CD4-positive, CD25-positive, alpha-beta regulatory T cell (primary cell): ENCODE data around the gene UBXN7. TPM values are rescaled to one million over a fixed set of nuclear protein-coding genes. Genes with fewer than 3 reads are reported as not detected.
"Not testable (repeated sequence)": the region's sequence is repeated elsewhere in the genome, so short reads cannot be mapped to it uniquely, and the experiment has no call there.

Experiments used
- ATAC-seq, 2 donors: fragments of 150-1000 bp; cut with Tn5 transposase; one replicate each; pipeline ENCODE4 v1.10.0; 2021; ENCODE audit warnings: low read depth in 2 of 2, moderate number of reproducible peaks in 2 of 2, moderate library complexity in 1 of 2
- DNase-seq, 3 donors: peaks; one replicate each; pipeline versions ENCODE4 v3.0.0 to v3.0.0-alpha.2; 2012 to 2022; ENCODE audit warnings: mixed read lengths in 1 of 3
- H3K27ac ChIP-seq: one replicate; pipeline ENCODE4 v1.7.0; 2013; ENCODE audit warnings: mild to moderate bottlenecking, low read length; ENCODE audit not compliant: insufficient read depth, poor library complexity, severe bottlenecking
- H3K27me3 ChIP-seq: one replicate; pipeline ENCODE4 v1.7.0; 2013; ENCODE audit warnings: low read length; ENCODE audit not compliant: control insufficient read depth, insufficient read depth
- H3K36me3 ChIP-seq: one replicate; pipeline ENCODE4 v1.7.0; 2013; ENCODE audit warnings: mild to moderate bottlenecking, low read length, moderate library complexity; ENCODE audit not compliant: control insufficient read depth, insufficient read depth
- H3K4me1 ChIP-seq: 2 replicates; pipeline ENCODE4 v1.7.0; 2013; ENCODE audit warnings: mild to moderate bottlenecking, low read length; ENCODE audit not compliant: insufficient read depth, control insufficient read depth, poor library complexity, severe bottlenecking
- H3K4me3 ChIP-seq: one replicate; pipeline ENCODE4 v1.7.0; 2013; ENCODE audit warnings: low read depth, mild to moderate bottlenecking, low read length, moderate library complexity
- H3K9me3 ChIP-seq, 2 experiments: 1 replicate in 1 of 2; 2 replicates in 1 of 2; pipeline ENCODE4 v1.7.0; 2013; ENCODE audit warnings: low read length in 2 of 2, mild to moderate bottlenecking in 1 of 2, moderate library complexity in 1 of 2; ENCODE audit not compliant: control insufficient read depth in 2 of 2
- H3K27ac Mint-ChIP-seq, 3 donors: one replicate each; pipeline ENCODE4 v1.8.0; 2020 to 2022; ENCODE audit warnings: mild to moderate bottlenecking in 3 of 3, mixed read lengths in 3 of 3, moderate library complexity in 2 of 3
- H3K27me3 Mint-ChIP-seq: one replicate; pipeline ENCODE4 v1.8.0; 2022; ENCODE audit warnings: mild to moderate bottlenecking, mixed read lengths
- H3K36me3 Mint-ChIP-seq: one replicate; pipeline ENCODE4 v1.8.0; 2020; ENCODE audit warnings: mixed read lengths
- H3K4me1 Mint-ChIP-seq, 4 donors: one replicate each; pipeline ENCODE4 v1.8.0; 2020 to 2022; ENCODE audit warnings: mixed read lengths in 4 of 4, mild to moderate bottlenecking in 1 of 4
- H3K4me3 Mint-ChIP-seq, 4 donors: one replicate each; pipeline ENCODE4 v1.8.0; 2020 to 2022; ENCODE audit warnings: mild to moderate bottlenecking in 4 of 4, mixed read lengths in 4 of 4, moderate library complexity in 3 of 4
- H3K9me3 Mint-ChIP-seq, 7 donors: one replicate each; pipeline ENCODE4 v1.8.0; 2020 to 2022; ENCODE audit warnings: mixed read lengths in 7 of 7, mild to moderate bottlenecking in 3 of 7, moderate library complexity in 2 of 7
- polyA plus RNA-seq, 4 donors: library from polyadenylated mRNA; unstranded; fragments of 300-500 nt; fragmentation: Illumina TruSeq; gene quantifications; one replicate each; pipeline ENCODE4 v1.2.3, GENCODE V29; 2021
- total RNA-seq: library from RNA; stranded (reverse); gene quantifications from one replicate; pipeline ENCODE4 v1.2.3, GENCODE V29; 2022

The UBXN7 gene
- total and polyA plus RNA-seq, 5 donors from 2014 or later: 23.6 to 93.8 (median 33.3) TPM

DNA sequence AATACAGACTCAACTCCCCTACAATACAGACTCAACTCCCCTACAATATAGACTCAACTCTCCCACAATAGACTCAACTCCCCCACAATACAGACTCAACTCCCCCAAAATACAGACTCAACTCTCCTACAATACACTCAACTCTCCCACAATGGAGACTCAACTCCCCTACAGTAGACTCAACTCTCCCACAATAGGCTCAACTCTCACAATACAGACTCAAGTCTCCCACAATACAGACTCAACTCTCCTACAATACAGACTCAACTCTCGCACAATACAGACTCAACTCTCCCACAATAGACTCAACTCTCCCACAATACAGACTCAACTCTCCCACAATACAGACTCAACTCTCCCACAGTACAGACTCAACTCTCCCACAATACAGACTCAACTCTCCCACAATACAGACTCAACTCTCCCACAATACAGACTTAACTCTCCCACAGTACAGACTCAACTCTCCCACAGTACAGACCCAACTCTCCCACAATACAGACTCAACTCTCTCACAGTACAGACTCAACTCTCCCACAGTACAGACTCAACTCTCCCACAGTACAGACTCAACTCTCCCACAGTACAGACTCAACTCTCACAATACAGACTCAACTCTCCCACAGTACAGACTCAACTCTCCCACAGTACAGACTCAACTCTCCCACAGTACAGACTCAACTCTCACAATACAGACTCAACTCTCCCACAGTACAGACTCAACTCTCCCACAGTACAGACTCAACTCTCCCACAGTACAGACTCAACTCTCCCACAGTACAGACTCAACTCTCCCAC is 30.7 kb upstream of the UBXN7 start:
- H3K27ac Mint-ChIP-seq, H3K4me3 ChIP-seq, H3K27ac ChIP-seq, DNase-seq, H3K4me3 Mint-ChIP-seq, H3K27me3 Mint-ChIP-seq, ATAC-seq, H3K27me3 ChIP-seq, H3K9me3 Mint-ChIP-seq, H3K36me3 ChIP-seq, H3K4me1 Mint-ChIP-seq, H3K4me1 ChIP-seq, H3K9me3 ChIP-seq: not testable (repeated sequence)
- H3K36me3 Mint-ChIP-seq: peaks cover 19% of the 10 kb centered on the region

DNA sequence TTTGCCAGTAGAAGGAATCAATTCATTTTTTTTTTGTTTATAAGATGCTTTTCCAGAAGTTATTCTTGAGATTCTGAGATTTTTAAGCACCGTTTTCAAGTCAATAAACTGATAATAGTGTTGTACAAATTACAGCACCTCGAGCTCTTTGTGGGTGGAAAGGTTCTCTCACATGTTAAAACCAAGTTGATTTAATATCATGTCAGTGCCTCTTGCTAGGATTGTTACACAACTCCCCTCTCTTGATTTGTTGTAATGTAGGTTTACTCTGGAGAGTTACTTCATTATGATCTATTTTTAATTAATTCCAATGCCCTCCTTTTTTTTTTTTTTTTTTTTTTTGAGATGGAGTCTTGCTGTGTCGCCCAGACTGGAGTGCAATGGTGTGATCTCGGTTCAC is 25.8 kb upstream of the UBXN7 start:
- H3K4me3 ChIP-seq: no peak overlapping the region
- Mint-ChIP-seq H3K9me3 (peaks cover 0 to 4% (median 1%) of the 10 kb centered on the region in 7 donors), H3K4me3 (peak overlapping the region in 1 of 4 donors; percentile 30), H3K27me3 (no peaks in the 10 kb centered on the region), H3K4me1 (peaks cover 8 to 15% (median 9%) of the 10 kb centered on the region in 4 donors), H3K27ac (peak overlapping the region in 2 of 3 donors; percentile 36 to 86), H3K36me3 (peaks cover 17% of the 10 kb centered on the region)
- H3K27me3 ChIP-seq: no peaks in the 10 kb centered on the region
- no peaks in the 10 kb centered on the region for H3K36me3 ChIP-seq
- ATAC-seq (no peak), DNase-seq (no peak)
- H3K9me3 ChIP-seq: no peaks in the 10 kb centered on the region
- H3K27ac ChIP-seq: no peak overlapping the region
- peaks cover 7% of the 10 kb centered on the region for H3K4me1 ChIP-seq

DNA sequence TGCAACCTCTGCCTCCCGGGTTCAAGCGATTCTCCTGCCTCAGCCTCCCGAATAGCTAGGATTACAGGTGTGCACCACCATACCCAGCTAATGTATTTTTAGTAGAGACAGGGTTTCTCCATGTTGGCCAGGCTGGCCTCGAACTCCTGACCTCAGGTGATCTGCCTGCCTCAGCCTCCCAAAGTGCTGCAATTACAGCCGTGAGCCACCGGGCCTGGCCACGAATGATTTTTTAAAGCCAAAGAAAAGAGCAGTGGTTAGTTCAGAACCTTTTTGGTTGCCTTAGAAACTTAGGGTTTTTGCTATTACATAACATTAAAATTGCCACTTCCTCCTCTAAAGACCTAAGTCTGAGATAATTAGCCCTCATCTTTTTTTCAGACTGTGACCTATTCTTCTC is 25.2 kb upstream of the UBXN7 start:
- Mint-ChIP-seq H3K4me3 (peak overlapping the region in 1 of 4 donors; percentile 56), H3K36me3 (peaks cover 12% of the 10 kb centered on the region)

DNA sequence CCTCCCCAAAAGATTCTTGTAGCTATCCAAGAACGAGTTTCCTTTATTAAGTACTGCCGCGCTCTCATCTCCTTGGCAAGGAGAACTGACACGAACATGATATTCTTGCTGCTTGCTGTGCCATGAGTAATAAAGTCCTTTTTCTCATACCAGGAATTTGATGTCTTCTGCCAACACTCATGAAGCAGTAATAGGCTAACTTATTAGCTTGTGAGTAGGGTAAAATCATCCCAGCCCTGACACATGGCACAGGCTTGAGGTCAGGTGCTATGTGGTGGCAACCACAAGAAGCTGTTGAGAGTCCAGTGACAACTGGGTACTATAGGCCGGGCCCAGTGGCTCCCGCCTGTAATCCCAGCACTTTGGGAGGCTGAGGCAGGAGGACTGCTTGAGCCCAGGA is 22.7 kb upstream of the UBXN7 start:
- no peak overlapping the region for H3K4me3 ChIP-seq
- no peak overlapping the region for H3K27ac Mint-ChIP-seq

More for the DNA sequence above, 25.2 kb upstream of the UBXN7 start:
- H3K4me1 ChIP-seq, H3K27ac ChIP-seq, H3K27me3 Mint-ChIP-seq, H3K36me3 ChIP-seq, H3K9me3 ChIP-seq, H3K27me3 ChIP-seq, H3K4me3 ChIP-seq, H3K9me3 Mint-ChIP-seq: not testable (repeated sequence)
- Mint-ChIP-seq H3K27ac (peak overlapping the region in 2 of 3 donors; percentile 36 to 86), H3K4me1 (peaks cover 8 to 15% (median 9%) of the 10 kb centered on the region in 4 donors)
- DNase-seq: peak in 2 of 3 donors; percentile 32 to 53
- ATAC-seq: peak; percentile 42 to 45

DNA sequence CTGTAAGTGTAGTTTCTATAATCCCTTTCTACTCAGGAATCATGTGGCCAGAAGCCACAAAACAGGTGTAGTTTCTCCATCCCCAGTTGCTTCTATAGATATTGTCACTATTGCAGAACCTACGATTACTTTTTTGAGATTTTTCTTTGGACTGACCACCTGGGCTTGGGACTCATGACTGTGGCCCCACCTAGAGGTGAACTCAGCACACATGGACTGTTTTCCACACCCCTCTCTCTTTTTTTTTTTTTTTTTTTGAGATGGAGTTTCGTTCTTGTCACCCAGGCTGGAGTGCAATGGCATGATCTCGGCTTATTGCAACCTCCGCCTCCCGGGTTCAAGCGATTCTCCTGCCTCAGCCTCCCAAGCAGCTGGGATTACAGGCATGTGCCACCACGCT is 13.2 kb upstream of the UBXN7 start:
- H3K4me1 Mint-ChIP-seq, H3K27ac ChIP-seq, H3K27ac Mint-ChIP-seq, ATAC-seq, H3K36me3 Mint-ChIP-seq, H3K4me3 ChIP-seq, H3K36me3 ChIP-seq, H3K4me3 Mint-ChIP-seq, H3K9me3 Mint-ChIP-seq, H3K27me3 ChIP-seq, H3K27me3 Mint-ChIP-seq, DNase-seq, H3K4me1 ChIP-seq, H3K9me3 ChIP-seq: not testable (repeated sequence)

More for the DNA sequence above, 22.7 kb upstream of the UBXN7 start:
- Mint-ChIP-seq H3K36me3 (peaks cover 7% of the 10 kb centered on the region), H3K9me3 (peaks cover 0 to 3% (median 0%) of the 10 kb centered on the region in 7 donors), H3K4me3 (no peak overlapping the region), H3K27me3 (no peaks in the 10 kb centered on the region), H3K4me1 (peaks cover 4 to 15% (median 9%) of the 10 kb centered on the region in 4 donors)
- no peaks in the 10 kb centered on the region for H3K27me3 ChIP-seq
- H3K4me1 ChIP-seq: peaks cover 7% of the 10 kb centered on the region
- no peak overlapping the region for H3K27ac ChIP-seq
- no peak for ATAC-seq
- DNase-seq: no peak
- H3K9me3 ChIP-seq: no peaks in the 10 kb centered on the region
- no peaks in the 10 kb centered on the region for H3K36me3 ChIP-seq

DNA sequence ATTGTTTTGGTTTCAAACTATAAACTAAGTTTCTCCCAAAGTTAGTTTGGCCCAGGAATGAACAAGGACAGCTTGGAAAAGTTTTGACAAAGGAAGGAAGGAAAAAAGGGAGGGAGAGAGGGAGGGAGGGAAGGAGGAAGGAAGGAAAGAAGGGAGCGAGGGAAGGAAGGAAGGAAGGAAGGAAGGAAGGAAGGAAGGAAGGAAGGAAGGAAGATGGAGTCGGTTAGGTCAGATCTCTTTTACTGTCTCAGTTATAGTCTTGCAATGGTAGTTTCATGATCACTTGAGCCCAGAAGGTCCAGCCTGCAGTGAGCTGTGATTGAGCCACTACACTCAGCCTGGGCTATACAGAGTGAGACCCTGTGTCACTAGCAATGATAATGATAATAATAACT is 12.3 kb upstream of the UBXN7 start:
- Histone ChIP-seq H3K36me3 (no peaks in the 10 kb centered on the region), H3K27ac (no peak overlapping the region)
- H3K36me3 Mint-ChIP-seq: no peaks in the 10 kb centered on the region

DNA sequence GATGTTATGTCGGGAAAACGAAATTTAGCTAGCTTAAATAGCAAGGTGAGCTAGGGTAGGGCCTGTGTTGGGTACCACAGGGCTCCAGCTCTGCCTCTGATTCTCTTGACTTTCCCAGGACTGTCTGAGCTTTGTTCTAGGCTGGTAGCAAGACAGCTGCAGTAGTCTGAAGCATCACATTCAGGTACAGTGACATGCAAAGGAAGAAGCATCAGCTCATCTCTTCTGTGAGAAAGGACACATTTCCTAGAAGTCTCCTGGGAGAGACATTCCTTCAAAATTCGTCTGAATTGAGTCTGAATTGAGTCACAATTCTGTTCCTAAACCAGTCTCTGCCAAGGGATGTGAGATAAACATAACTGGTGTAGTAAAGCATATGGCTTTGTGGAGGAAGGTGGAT is 8.5 kb upstream of the UBXN7 start:
- Histone ChIP-seq H3K27me3 (no peaks in the 10 kb centered on the region), H3K27ac (no peak overlapping the region), H3K4me3 (no peak overlapping the region), H3K36me3 (no peaks in the 10 kb centered on the region), H3K9me3 (no peaks in the 10 kb centered on the region), H3K4me1 (no peaks in the 10 kb centered on the region)
- no peak for ATAC-seq
- H3K4me1 Mint-ChIP-seq: peaks cover 0 to 1% (median 0%) of the 10 kb centered on the region in 4 donors
- no peak for DNase-seq
- no peak overlapping the region for H3K4me3 Mint-ChIP-seq
- H3K36me3 Mint-ChIP-seq: no peaks in the 10 kb centered on the region
- H3K27me3 Mint-ChIP-seq: no peaks in the 10 kb centered on the region
- H3K9me3 Mint-ChIP-seq: no peaks in the 10 kb centered on the region
- H3K27ac Mint-ChIP-seq: no peak overlapping the region

More for the DNA sequence above, 12.3 kb upstream of the UBXN7 start:
- H3K4me1 Mint-ChIP-seq: peaks cover 0 to 1% (median 0%) of the 10 kb centered on the region in 4 donors
- H3K9me3 Mint-ChIP-seq: no peaks in the 10 kb centered on the region
- ATAC-seq (no peak), DNase-seq (no peak)
- H3K27ac Mint-ChIP-seq: no peak overlapping the region
- H3K9me3 ChIP-seq: no peaks in the 10 kb centered on the region
- no peaks in the 10 kb centered on the region for H3K27me3 Mint-ChIP-seq
- no peak overlapping the region for H3K4me3 ChIP-seq
- no peak overlapping the region for H3K4me3 Mint-ChIP-seq
- H3K27me3 ChIP-seq: no peaks in the 10 kb centered on the region
- no peaks in the 10 kb centered on the region for H3K4me1 ChIP-seq

DNA sequence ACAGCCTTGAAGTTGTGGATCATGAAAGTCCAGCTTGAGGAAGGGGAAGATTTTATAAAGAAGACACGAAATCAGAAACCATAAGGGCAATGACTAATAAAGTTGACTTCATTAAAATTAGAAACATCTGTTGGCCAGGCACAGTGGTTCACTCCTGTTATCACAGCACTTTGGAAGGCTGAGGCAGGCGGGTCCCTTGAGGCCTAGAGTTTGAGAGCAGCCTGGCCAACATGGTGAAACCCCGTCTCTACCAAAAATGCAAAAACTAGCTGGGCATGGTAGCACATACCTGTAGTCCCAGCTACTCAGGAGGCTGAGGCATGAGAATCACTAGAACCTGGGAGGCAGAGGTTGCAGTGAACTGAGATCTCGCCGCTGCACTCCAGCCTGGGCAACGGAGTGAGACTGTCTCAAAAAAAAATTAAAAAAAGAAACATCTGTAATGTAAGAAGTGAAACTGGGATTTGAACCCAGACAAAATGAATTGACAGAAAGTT is 7.9 kb upstream of the UBXN7 start:
- H3K36me3 ChIP-seq: no peaks in the 10 kb centered on the region
- no peaks in the 10 kb centered on the region for H3K9me3 ChIP-seq
- no peak overlapping the region for H3K4me3 ChIP-seq
- H3K27me3 ChIP-seq: no peaks in the 10 kb centered on the region
- no peak for ATAC-seq
- H3K9me3 Mint-ChIP-seq: no peaks in the 10 kb centered on the region
- no peak for DNase-seq
- no peaks in the 10 kb centered on the region for H3K36me3 Mint-ChIP-seq
- no peak overlapping the region for H3K4me3 Mint-ChIP-seq
- H3K4me1 Mint-ChIP-seq: peaks cover 0 to 1% (median 0%) of the 10 kb centered on the region in 4 donors
- no peak overlapping the region for H3K27ac ChIP-seq
- H3K4me1 ChIP-seq: no peaks in the 10 kb centered on the region
- no peak overlapping the region for H3K27ac Mint-ChIP-seq
- H3K27me3 Mint-ChIP-seq: no peaks in the 10 kb centered on the region
